NCI-H1105 treated with DMSO at 0.1 percent for 48 hours (cell line): ENCODE measurements around the gene PPP1R12B.
A peak's percentile ranks its signal among the peaks of the same experiment; 100 is the strongest.
"Not testable (repeated sequence)": the region's sequence is repeated elsewhere in the genome, so short reads cannot be mapped to it uniquely, and the experiment has no call there.

ENCODE experiments used
- DNase-seq: peaks from one replicate; lab custom pipeline; 2025; lab: John Stamatoyannopoulos, UW

Gene PPP1R12B

GRCh38 chr1:202614363-202615207, 266.1 kb downstream of the PPP1R12B start:
- DNase-seq = peak; percentile 4

- DNase-seq = not testable (repeated sequence)
Measured at GRCh38 chr1:202615208-202615500, 266.7 kb downstream of the PPP1R12B start.

DNA sequence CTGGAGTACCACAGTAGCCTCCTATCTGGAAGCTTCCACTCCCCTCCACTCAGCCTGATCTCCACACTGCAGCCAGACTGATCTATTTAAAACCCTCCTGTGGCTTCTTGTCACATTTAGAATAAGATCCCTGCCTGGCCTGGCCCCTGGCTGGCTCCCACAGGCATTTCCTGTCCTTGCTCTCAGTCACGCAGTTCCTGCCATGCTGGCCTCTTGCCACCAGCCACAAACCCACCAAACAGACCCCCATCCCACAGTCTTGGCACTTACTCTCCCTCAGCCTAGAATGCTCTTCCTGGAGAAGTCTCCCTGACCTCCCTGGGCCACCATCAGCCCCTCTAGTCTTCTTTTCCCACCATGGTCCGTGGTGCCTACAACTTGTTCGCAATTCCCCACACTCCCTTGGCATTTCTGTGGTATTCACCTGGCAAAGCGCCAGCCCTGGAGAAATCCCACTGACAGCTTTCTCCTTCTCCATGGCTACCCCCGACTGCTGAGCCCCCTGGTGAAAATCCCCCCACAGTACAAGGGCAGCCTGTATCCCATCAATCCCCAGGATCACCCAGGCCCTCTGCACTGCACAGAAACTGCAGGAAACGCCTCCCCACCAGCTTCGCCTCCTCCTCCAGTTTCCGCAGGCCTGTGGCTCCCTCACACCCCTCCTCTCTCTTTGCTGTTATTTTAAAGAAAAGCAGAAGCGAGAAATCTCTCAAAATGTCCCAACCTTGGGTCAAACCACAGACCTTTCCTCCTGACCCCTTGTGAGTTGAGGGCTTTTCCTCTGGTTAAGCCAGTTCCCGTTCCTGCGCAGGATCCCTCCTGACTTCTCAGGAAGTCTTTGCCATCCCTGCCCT, 267.2 kb downstream of the PPP1R12B start:
- no peak for DNase-seq

DNA sequence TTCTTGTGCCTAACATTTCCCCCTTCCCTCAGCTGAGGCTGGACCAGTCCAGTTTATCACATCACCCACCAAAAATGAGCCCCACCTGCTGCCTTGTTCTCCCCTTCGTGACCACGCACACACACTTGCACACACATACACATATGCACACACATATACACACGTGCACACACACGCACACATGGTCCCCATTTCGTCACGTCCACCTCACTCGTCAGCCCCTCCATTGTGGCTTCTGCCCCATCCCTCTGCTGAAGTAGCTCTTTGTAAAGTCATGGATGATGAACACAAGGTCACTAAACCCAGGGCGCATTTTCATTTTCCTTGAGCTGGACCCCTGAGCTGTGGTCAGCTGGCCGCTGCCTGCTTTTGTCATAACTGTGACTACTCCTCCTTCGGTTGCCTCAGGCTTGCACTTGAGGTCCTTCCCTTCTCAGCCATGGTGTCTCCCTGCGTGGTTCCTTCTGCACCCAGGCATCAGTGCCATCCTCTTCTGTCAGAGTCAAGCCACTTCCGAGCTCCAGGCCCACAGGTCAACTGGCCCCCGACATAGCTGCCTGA, 267.9 kb downstream of the PPP1R12B start:
- no peak for DNase-seq

DNA sequence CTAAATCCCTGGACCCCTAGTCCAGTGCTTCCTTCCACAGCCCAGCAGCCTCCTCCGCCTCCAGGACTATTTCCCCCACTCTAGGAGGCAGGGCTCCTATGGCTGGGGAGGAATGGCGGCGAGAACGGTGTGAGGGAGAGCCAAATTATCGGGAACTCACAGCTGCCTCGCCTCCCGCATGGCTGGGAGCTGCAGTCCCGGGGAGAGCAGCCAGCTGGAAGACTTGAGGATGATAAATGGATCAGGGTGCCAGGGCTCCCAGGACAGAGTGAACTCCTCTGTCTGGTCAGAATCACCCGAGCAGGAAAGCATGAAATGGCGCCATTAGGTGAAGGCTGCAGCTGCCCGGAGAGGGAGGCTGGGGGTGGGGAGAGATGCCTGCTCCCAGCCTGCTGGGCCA, 270.5 kb downstream of the PPP1R12B start:
- DNase-seq = not testable (repeated sequence)

DNA sequence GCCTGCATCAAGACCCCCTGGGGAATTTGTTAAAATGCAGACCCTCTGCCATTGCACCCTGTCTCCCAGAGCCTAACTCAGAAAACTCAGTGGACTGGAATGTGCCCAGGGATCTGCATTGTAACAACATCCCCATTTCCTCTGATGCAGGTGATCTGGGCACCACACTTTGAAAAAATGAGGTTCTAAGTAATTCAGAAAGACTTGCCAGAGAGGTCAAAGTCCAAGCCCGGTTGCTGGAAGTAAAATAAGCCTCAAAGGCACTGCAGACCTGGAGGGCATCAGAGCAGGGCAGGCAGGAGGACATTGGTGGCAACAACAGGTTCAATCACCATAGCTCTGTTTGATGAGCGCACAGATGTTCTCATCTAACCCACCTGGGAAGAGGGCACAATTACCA, 271.0 kb downstream of the PPP1R12B start:
- DNase-seq = no peak

DNA sequence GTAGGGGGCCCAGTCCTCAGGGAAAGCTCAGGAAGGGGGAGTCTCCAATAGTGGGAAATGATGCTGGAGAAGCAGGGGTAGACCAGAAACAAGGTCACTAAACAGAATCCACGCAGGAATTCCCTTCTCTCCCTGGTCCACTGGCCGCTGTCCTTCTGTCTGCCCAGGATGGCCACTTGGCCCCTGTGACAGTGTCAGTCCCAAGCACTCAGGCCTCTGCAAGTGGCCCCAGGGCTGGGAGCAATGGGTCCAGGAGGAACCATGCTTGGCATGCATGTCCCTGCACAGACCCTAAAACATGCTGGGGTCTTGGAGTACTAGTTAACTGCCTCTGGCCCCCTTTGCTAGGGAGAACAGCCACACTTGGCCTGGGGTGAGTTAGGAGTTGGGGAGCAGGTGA, 271.5 kb downstream of the PPP1R12B start:
- not testable (repeated sequence) for DNase-seq

DNA sequence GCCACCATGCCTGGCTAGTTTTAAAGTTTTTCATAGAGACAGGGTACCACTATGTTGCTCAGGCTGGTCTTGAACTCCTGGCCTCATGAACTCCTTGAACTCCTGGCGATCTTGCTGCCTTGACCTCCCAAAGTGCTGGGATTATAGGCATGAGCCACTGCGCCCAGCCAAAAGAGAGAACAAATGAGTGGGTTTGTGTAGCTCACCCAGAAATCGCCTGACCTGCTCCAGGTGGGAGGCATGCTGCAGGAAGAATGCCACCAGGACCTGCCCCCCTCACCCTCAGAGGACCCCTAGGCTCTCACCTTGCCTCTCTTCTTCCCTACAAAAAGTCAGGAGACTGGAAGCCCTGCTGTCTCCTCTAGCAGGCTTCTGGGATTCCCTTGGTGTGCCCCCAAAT, 272.9 kb downstream of the PPP1R12B start:
- no peak for DNase-seq

DNA sequence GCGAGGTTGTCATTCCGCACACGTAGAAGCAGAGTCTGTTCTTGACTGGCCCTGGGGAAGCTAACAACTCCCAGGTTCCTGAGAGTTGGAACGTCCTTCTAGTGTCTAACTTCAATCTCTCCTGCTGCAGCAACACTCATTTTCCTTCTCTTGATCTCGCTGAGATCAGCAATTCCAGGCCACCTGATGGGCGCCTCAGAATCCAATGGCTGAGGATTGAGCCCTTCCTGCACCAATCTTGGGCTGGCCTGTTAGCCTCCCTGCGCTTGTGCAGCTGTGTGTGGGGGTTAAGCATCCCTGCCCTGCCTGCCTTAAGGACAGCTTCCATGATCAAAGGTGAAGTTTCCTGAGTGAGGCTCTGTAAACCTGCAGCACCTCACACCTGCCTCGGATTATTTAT, 273.9 kb downstream of the PPP1R12B start:
- no peak for DNase-seq

- no peak for DNase-seq
Measured at GRCh38 chr1:202623075-202623474, 274.6 kb downstream of the PPP1R12B start.

DNA sequence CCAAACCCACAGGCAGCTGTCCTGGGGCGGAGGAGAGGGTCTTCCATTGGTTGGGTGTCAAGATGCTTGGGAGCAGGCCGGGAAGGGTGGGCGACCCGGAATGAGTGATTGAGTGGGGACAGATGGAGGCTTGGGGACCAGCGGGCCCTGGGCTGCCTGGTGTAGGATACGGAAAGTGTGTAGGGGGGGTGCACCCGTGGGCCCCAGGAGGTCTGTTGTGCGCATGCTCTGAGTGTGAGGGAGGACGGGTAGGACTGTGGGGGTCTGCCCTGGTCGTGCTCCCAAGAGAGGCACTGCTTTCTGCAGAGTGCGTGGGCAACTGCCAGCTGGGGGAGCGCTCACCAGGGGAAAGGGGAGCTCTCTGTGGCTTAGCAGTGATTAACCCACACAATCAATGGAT, 275.0 kb downstream of the PPP1R12B start:
- not testable (repeated sequence) for DNase-seq

- DNase-seq = no peak
Measured at GRCh38 chr1:202624088-202624780, 275.7 kb downstream of the PPP1R12B start.

- no peak for DNase-seq
Measured at GRCh38 chr1:202624781-202625108, 276.2 kb downstream of the PPP1R12B start.

DNA sequence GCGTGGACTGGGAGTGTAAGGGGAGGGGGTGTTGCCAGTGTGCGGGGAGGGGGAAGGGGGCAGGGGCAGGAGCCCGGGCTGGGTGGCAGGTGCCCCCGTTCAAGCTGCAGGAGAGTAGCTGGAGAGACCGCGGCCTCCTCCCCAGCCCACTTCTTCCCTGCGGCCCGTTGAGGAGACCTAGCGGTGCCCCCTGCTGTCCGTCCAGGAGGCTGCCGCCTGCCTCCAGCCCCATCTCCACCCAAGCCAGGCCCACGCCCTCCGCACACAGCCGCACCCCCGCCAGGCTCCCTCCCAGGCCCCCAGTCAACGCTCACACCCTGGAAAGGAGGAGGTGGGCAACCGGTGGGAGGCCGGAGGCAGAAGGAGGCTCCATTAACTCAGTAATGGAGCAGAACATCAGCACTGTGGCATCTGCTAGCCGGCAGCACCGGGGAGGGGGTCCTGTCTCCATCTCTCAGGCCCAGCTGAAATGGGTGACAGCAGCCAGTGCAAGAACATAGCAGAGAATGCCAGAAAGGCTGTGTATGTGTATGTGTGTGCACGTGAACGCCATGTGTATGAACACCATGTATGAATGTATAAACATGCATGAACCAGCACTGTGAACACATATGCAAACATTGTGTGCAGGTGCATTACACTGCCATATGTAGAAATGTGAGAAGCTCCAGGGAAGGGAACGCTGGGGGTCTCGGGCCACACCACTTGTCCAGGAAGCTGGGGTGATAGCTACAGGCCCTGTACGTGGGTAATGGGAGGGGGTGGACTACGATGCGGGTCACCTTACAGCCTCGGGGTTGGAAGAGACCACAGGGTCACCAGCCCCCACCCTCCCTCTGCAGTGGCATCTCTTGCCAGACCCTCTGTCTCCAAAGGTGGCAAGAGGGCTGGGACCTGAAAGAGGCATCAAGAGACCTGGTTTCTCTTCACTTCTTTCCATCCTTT, 277.2 kb downstream of the PPP1R12B start:
- peak; percentile 16 for DNase-seq

- peak; percentile 14 for DNase-seq
Measured at GRCh38 chr1:202627036-202627435, 278.5 kb downstream of the PPP1R12B start.

GRCh38 chr1:202627841-202628565, 279.5 kb downstream of the PPP1R12B start:
- DNase-seq = no peak

DNA sequence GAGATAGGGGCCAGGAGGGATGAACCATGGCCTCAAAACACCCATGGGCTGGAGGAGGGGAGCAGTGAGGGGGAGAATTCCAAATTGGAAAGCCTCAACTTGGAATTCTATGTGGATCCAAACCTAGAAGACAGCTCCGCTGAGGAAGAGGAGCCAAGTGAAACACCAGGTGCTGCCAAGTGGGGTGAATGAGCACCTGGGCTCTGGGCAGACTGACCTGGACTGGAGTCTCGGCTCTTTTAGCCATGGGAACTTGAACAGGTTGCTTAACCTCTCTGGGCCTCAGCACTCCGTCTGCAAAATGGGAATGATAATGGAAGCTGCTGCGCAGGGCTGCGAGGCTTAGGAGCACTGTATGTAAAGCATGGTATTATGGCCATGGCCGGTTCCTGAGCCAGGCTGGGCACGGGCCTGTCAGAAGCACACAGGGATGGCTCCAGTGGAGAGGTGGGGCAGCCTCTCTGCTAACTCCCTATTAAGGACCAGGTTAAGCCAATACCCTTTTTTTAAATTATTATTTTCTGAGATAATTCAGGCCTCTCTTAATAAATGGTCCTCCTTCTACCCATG, 280.2 kb downstream of the PPP1R12B start:
- no peak for DNase-seq

DNA sequence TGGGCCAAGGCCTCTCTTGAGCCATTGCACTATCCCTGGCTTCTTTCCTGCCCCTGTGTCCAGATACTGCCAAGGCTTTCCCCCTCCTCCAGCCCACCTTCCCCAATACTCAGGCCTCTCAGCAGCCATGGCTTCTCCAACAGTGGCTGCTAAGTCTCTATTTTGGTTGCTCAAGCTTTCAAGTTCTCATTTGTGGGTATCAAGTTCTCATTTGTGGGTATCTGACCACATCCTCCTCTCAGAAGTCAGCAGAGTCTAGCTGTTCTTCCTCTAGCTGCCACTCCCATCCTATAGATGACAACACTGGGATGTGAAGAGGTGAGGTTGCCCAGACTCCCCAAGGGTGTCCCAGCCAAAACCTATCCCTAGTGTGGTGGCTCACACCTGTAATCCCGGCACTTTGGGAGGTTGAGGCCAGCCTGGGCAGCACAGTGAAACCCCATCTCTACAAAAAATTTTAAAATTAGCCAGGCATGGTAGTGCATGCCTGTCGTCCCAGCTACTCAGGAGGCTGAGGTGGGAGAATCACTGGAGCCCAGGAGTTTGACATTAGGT, 280.8 kb downstream of the PPP1R12B start:
- not testable (repeated sequence) for DNase-seq

GRCh38 chr1:202630096-202630495, 281.6 kb downstream of the PPP1R12B start:
- DNase-seq = not testable (repeated sequence)

GRCh38 chr1:202630541-202630940, 282.0 kb downstream of the PPP1R12B start:
- DNase-seq = no peak
